ENCODE measurements around the gene HIVEP2. TPM values are rescaled to one million over a fixed set of nuclear protein-coding genes. Genes with fewer than 3 reads are reported as not detected.

The HIVEP2 gene
- total and polyA plus RNA-seq, 2 donors (not counting 3 experiments of a cell fraction or from before 2014, with no cell fraction given) = 1.3 to 4.7 TPM

DNA sequence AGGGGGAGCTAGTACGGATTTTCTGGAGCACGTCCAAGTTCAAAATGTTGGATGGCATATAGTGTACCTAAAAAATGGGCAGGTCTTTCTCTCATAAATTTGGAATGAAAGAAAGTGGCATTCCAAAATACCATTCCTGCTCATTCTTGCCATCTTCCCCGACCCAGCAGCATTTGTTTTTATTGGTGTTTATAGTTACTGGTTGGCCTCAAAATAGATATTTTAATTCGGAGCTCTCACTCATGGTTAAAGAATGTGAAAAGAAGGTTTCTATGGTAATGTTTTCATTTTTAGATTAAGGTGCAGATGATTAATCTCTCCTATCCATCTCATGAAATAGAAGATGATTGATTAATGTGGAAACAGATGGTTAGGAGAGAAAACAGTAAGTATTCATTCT lies 204.5 kb downstream of the HIVEP2 start:
- no peaks in the 10 kb centered on the region for H3K27me3 ChIP-seq (ENCODE audit: control insufficient read depth in 2 of 2, insufficient read depth in 2 of 2, low read length in 2 of 2)
- H3K79me2 ChIP-seq (ENCODE audit: control insufficient read depth, insufficient read depth, low read length) = no peaks in the 10 kb centered on the region
- H3K4me3 ChIP-seq (replicated peaks in 1 of 3; ENCODE audit: insufficient read depth in 1 of 3, low read depth in 1 of 3, low read length in 3 of 3) = no peak overlapping the region
- CTCF ChIA-PET = no interaction called here
- H3K4me2 ChIP-seq (ENCODE audit: insufficient read depth, low read length) = no peak overlapping the region
- no peaks in the 10 kb centered on the region for H3K36me3 ChIP-seq (ENCODE audit: control insufficient read depth in 2 of 2, extremely low read depth in 1 of 2, insufficient read depth in 2 of 2, low read length in 2 of 2)
- H2AFZ ChIP-seq (ENCODE audit: low read depth, low read length) = no peak overlapping the region
- H3K9me1 ChIP-seq (replicated peaks; ENCODE audit: control insufficient read depth, extremely low read depth, insufficient read depth, low read length) = no peaks in the 10 kb centered on the region
- H4K20me1 ChIP-seq (replicated peaks; ENCODE audit: control insufficient read depth, extremely low read depth, insufficient read depth, low read length) = no peaks in the 10 kb centered on the region
- DNase-seq (ENCODE audit: low read depth, low spot score) (no peak), FAIRE-seq (no peak)
- TF ChIP-seq FOS (IDR thresholded peaks at IDR 0.05; ENCODE audit: borderline replicate concordance, insufficient read depth, low read length) (no peak), EZH2 (IDR thresholded peaks at IDR 0.05; ENCODE audit: borderline replicate concordance, low read depth, low read length, severe bottlenecking) (no peak), JUN (IDR thresholded peaks at IDR 0.05; ENCODE audit: borderline replicate concordance, insufficient read depth, insufficient read length, low read depth) (no peak), POLR2AphosphoS5 (IDR thresholded peaks at IDR 0.05; ENCODE audit: insufficient read depth, low read depth, low read length) (no peak), MYC (IDR thresholded peaks at IDR 0.05; ENCODE audit: low read depth, low read length) (no peak), POLR2A (IDR thresholded peaks at IDR 0.05; ENCODE audit: low read depth, low read length) (no peak)
- TF ChIP-seq, protein P1, sequence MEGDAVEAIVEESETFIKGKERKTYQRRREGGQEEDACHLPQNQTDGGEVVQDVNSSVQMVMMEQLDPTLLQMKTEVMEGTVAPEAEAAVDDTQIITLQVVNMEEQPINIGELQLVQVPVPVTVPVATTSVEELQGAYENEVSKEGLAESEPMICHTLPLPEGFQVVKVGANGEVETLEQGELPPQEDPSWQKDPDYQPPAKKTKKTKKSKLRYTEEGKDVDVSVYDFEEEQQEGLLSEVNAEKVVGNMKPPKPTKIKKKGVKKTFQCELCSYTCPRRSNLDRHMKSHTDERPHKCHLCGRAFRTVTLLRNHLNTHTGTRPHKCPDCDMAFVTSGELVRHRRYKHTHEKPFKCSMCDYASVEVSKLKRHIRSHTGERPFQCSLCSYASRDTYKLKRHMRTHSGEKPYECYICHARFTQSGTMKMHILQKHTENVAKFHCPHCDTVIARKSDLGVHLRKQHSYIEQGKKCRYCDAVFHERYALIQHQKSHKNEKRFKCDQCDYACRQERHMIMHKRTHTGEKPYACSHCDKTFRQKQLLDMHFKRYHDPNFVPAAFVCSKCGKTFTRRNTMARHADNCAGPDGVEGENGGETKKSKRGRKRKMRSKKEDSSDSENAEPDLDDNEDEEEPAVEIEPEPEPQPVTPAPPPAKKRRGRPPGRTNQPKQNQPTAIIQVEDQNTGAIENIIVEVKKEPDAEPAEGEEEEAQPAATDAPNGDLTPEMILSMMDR (IDR thresholded peaks at IDR 0.05; ENCODE audit: extremely low read depth in 1 of 2, insufficient read depth in 1 of 2, low read depth in 1 of 2, low read length in 2 of 2) = no peak
- no peak overlapping the region for H3K27ac ChIP-seq (ENCODE audit: insufficient read depth, low read depth, low read length)
- H3K9ac ChIP-seq (replicated peaks; ENCODE audit: extremely low read depth, insufficient read depth, low read length) = no peak overlapping the region
- BruUV-seq (replicated peaks) = no TSS peak
- POLR2A ChIA-PET = no interaction called here
- peaks cover 5% of the 10 kb centered on the region for H3K4me1 ChIP-seq (ENCODE audit: control insufficient read depth, extremely low read depth, insufficient read depth, low read length)
- intact Hi-C loops (cut with micrococcal nuclease) = no loop called here
- dilution Hi-C loops (cut with MboI; ENCODE audit: extremely low pct_ligation_motif_present, low sequenced_read_pairs) = no loop called here
- no peaks in the 10 kb centered on the region for H3K9me3 ChIP-seq (replicated peaks; ENCODE audit: control insufficient read depth, insufficient read depth, low read length)

DNA sequence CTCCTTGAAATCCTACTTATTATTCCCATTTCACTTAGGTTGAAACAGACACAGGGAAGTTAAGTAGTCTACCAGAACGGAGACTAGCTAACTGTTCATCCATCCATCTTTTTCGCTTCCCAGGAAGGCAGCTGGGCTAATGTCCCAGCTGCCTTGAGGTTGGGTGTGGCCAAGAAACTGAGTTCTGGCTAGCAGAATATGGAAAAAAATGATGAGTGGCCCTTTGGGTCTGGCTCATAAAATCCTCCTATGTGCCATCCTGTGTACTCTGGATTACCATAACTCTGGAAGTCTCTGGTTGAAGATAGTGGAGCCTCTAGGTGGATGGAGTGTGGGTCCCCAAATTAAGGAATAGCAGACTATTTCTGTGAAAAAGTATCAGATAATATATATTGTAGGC lies 206.2 kb downstream of the HIVEP2 start:
- BruUV-seq (replicated peaks) = no TSS peak
- intact Hi-C loops (cut with micrococcal nuclease) (no loop called here), dilution Hi-C loops (cut with MboI; ENCODE audit: extremely low pct_ligation_motif_present, low sequenced_read_pairs) (no loop called here)
- peaks cover 13% of the 10 kb centered on the region for H3K4me1 ChIP-seq (ENCODE audit: control insufficient read depth, extremely low read depth, insufficient read depth, low read length)
- no peaks in the 10 kb centered on the region for H3K79me2 ChIP-seq (ENCODE audit: control insufficient read depth, insufficient read depth, low read length)
- no peaks in the 10 kb centered on the region for H4K20me1 ChIP-seq (replicated peaks; ENCODE audit: control insufficient read depth, extremely low read depth, insufficient read depth, low read length)
- no peak overlapping the region for H2AFZ ChIP-seq (ENCODE audit: low read depth, low read length)
- FAIRE-seq (no peak), DNase-seq (ENCODE audit: low read depth, low spot score) (no peak)
- H3K4me3 ChIP-seq (replicated peaks in 1 of 3; ENCODE audit: insufficient read depth in 1 of 3, low read depth in 1 of 3, low read length in 3 of 3) = no peak overlapping the region
- H3K9me3 ChIP-seq (replicated peaks; ENCODE audit: control insufficient read depth, insufficient read depth, low read length) = no peaks in the 10 kb centered on the region
- H3K9ac ChIP-seq (replicated peaks; ENCODE audit: extremely low read depth, insufficient read depth, low read length) = no peak overlapping the region
- no peak overlapping the region for H3K4me2 ChIP-seq (ENCODE audit: insufficient read depth, low read length)
- no peak overlapping the region for H3K27ac ChIP-seq (ENCODE audit: insufficient read depth, low read depth, low read length)
- H3K27me3 ChIP-seq (ENCODE audit: control insufficient read depth in 2 of 2, insufficient read depth in 2 of 2, low read length in 2 of 2) = no peaks in the 10 kb centered on the region
- TF ChIP-seq GATA2 (IDR thresholded peaks at IDR 0.05; ENCODE audit: insufficient read depth, insufficient read length, low read depth, low read length) (no peak), MYC (IDR thresholded peaks at IDR 0.05; ENCODE audit: low read depth, low read length) (no peak), POLR2A (IDR thresholded peaks at IDR 0.05; ENCODE audit: low read depth, low read length) (no peak), EZH2 (IDR thresholded peaks at IDR 0.05; ENCODE audit: borderline replicate concordance, low read depth, low read length, severe bottlenecking) (no peak), FOS (IDR thresholded peaks at IDR 0.05; ENCODE audit: borderline replicate concordance, insufficient read depth, low read length) (no peak), POLR2AphosphoS5 (IDR thresholded peaks at IDR 0.05; ENCODE audit: insufficient read depth, low read depth, low read length) (no peak)
- TF ChIP-seq, protein P2, sequence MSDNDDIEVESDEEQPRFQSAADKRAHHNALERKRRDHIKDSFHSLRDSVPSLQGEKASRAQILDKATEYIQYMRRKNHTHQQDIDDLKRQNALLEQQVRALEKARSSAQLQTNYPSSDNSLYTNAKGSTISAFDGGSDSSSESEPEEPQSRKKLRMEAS (IDR thresholded peaks at IDR 0.05; ENCODE audit: insufficient read depth, insufficient read length) = no peak
- TF ChIP-seq, protein P1 (IDR thresholded peaks at IDR 0.05; ENCODE audit: extremely low read depth in 1 of 2, insufficient read depth in 1 of 2, low read depth in 1 of 2, low read length in 2 of 2) = no peak
- POLR2A ChIA-PET = no interaction called here
- CTCF ChIA-PET = no interaction called here
- H3K36me3 ChIP-seq (ENCODE audit: control insufficient read depth in 2 of 2, extremely low read depth in 1 of 2, insufficient read depth in 2 of 2, low read length in 2 of 2) = no peaks in the 10 kb centered on the region
- H3K9me1 ChIP-seq (replicated peaks; ENCODE audit: control insufficient read depth, extremely low read depth, insufficient read depth, low read length) = no peaks in the 10 kb centered on the region
